Activated CD4-positive, alpha-beta T cell treated with anti-CD3 and anti-CD28 coated beads for 4 hours (primary cell): ENCODE results near the gene NR1I2.

ENCODE experiments used
- DNase-seq, 2 donors: peaks; one replicate each; pipeline ENCODE4 v3.0.0-alpha.2; 2020

NR1I2 gene

GRCh38 chr3:119781330-119782198 is at the start of gene NR1I2:
Gene NR1I2 (plus strand): TSS chr3:119782101.
- DNase-seq, result no peak

GRCh38 chr3:119733812-119734211 is 48.1 kb upstream of the NR1I2 start:
- no peak for DNase-seq

GRCh38 chr3:119738741-119739140 is 43.2 kb upstream of the NR1I2 start:
- DNase-seq, result no peak

- no peak for DNase-seq
Measured at GRCh38 chr3:119741657-119742590, 40.0 kb upstream of the NR1I2 start.

- DNase-seq, result no peak
Measured at GRCh38 chr3:119743921-119744320, 38.0 kb upstream of the NR1I2 start.

- DNase-seq, result no peak
Measured at GRCh38 chr3:119745942-119746341, 36.0 kb upstream of the NR1I2 start.

- no peak for DNase-seq
Measured at GRCh38 chr3:119746423-119746822, 35.5 kb upstream of the NR1I2 start.

- DNase-seq, result no peak
Measured at GRCh38 chr3:119747357-119747756, 34.5 kb upstream of the NR1I2 start.

GRCh38 chr3:119748991-119749390 is 32.9 kb upstream of the NR1I2 start:
- DNase-seq, result no peak

- no peak for DNase-seq
Measured at GRCh38 chr3:119751423-119751822, 30.5 kb upstream of the NR1I2 start.

- DNase-seq, result no peak
Measured at GRCh38 chr3:119759962-119760361, 21.9 kb upstream of the NR1I2 start.

GRCh38 chr3:119762876-119763275 is 19.0 kb upstream of the NR1I2 start:
- no peak for DNase-seq

- DNase-seq, result no peak
Measured at GRCh38 chr3:119763466-119763865, 18.4 kb upstream of the NR1I2 start.

- DNase-seq, result no peak
Measured at GRCh38 chr3:119765239-119765638, 16.7 kb upstream of the NR1I2 start.

GRCh38 chr3:119767936-119768601 is 13.8 kb upstream of the NR1I2 start:
- no peak for DNase-seq

- DNase-seq, result no peak
Measured at GRCh38 chr3:119768668-119769393, 13.1 kb upstream of the NR1I2 start.

GRCh38 chr3:119769394-119770149 is 12.3 kb upstream of the NR1I2 start:
- no peak for DNase-seq

- DNase-seq, result no peak
Measured at GRCh38 chr3:119774444-119774843, 7.5 kb upstream of the NR1I2 start.

GRCh38 chr3:119776304-119776703 is 5.6 kb upstream of the NR1I2 start:
- no peak for DNase-seq

- DNase-seq, result no peak
Measured at GRCh38 chr3:119778176-119778575, 3.7 kb upstream of the NR1I2 start.

- DNase-seq, result no peak
Measured at GRCh38 chr3:119778811-119779210, 3.1 kb upstream of the NR1I2 start.
